H9 (cell line): Measurements from ENCODE around the gene NKAIN2. TPM values are rescaled to one million over a fixed set of nuclear protein-coding genes. Genes with fewer than 3 reads are reported as not detected.

ENCODE experiments used
- DNase-seq: peaks from one replicate; pipeline ENCODE4 v3.0.0-alpha.2; 2017
- H2AFZ ChIP-seq: one replicate; pipeline ENCODE4 v1.6.1; 2013; ENCODE audit warnings: mild to moderate bottlenecking, low read length, control low read depth, moderate library complexity
- H2AK5ac ChIP-seq: 2 replicates; pipeline ENCODE4 v1.6.1; 2013; ENCODE audit warnings: low read length, control low read depth, mixed read lengths; ENCODE audit not compliant: insufficient read length
- H2BK120ac ChIP-seq: one replicate; pipeline ENCODE4 v1.6.1; 2013; ENCODE audit warnings: low read depth, mild to moderate bottlenecking, low read length, control low read depth, inconsistent platforms; ENCODE audit not compliant: poor library complexity, severe bottlenecking
- H2BK12ac ChIP-seq: 2 replicates; pipeline ENCODE4 v1.6.1; 2013; ENCODE audit warnings: low read length, control low read depth, mixed read lengths, low read depth; ENCODE audit not compliant: insufficient read length
- H2BK15ac ChIP-seq: 2 replicates; pipeline ENCODE4 v1.6.1; 2013; ENCODE audit warnings: low read depth, low read length, control low read depth
- H2BK20ac ChIP-seq: one replicate; pipeline ENCODE4 v1.6.1; 2013; ENCODE audit warnings: low read depth, mild to moderate bottlenecking, low read length, control low read depth, inconsistent platforms; ENCODE audit not compliant: poor library complexity, severe bottlenecking
- H2BK5ac ChIP-seq: 2 replicates; pipeline ENCODE4 v1.6.1; 2013; ENCODE audit warnings: low read length, control low read depth, mixed read lengths; ENCODE audit not compliant: insufficient read length
- H3K14ac ChIP-seq: 2 replicates; pipeline ENCODE4 v1.6.1; 2013; ENCODE audit warnings: low read length, control low read depth; ENCODE audit not compliant: insufficient read depth
- H3K18ac ChIP-seq: 2 replicates; pipeline ENCODE4 v1.6.1; 2013; ENCODE audit warnings: low read depth, mild to moderate bottlenecking, mixed read lengths, low read length, control low read depth; ENCODE audit not compliant: insufficient read length
- H3K23ac ChIP-seq: 2 replicates; pipeline ENCODE4 v1.6.1; 2013; ENCODE audit warnings: low read length, control low read depth, mixed read lengths, low read depth; ENCODE audit not compliant: insufficient read length
- H3K23me2 ChIP-seq: 2 replicates; pipeline ENCODE4 v1.6.1; 2013; ENCODE audit warnings: low read depth, mild to moderate bottlenecking, mixed read lengths, low read length, control low read depth; ENCODE audit not compliant: insufficient read length, poor library complexity, severe bottlenecking
- H3K27ac ChIP-seq: 2 replicates; pipeline ENCODE4 v1.5.1; 2013; ENCODE audit warnings: low read length, control low read depth, mixed read lengths, low read depth; ENCODE audit not compliant: insufficient read length
- H3K27me3 ChIP-seq: 2 replicates; pipeline ENCODE4 v1.6.1; 2013; ENCODE audit warnings: low read length, control low read depth, inconsistent platforms; ENCODE audit not compliant: insufficient read depth
- H3K4ac ChIP-seq: 2 replicates; pipeline ENCODE4 v1.6.1; 2013; ENCODE audit warnings: low read depth, mild to moderate bottlenecking, control low read depth, inconsistent platforms, low read length, moderate library complexity
- H3K4me1 ChIP-seq: 2 replicates; pipeline ENCODE4 v1.6.1; 2013; ENCODE audit warnings: low read length, control low read depth, inconsistent platforms; ENCODE audit not compliant: insufficient read depth
- H3K4me2 ChIP-seq: 2 replicates; pipeline ENCODE4 v1.6.1; 2013; ENCODE audit warnings: low read length, control low read depth, mixed read lengths; ENCODE audit not compliant: insufficient read length, insufficient read depth
- H3K56ac ChIP-seq: 2 replicates; pipeline ENCODE4 v1.6.1; 2013; ENCODE audit warnings: low read depth, mild to moderate bottlenecking, mixed read lengths, low read length, control low read depth; ENCODE audit not compliant: insufficient read length
- H3K79me1 ChIP-seq: 2 replicates; pipeline ENCODE4 v1.6.1; 2013; ENCODE audit warnings: low read depth, mild to moderate bottlenecking, moderate library complexity, low read length, control low read depth, inconsistent platforms; ENCODE audit not compliant: insufficient read depth, poor library complexity, severe bottlenecking
- H3K79me2 ChIP-seq: 2 replicates; pipeline ENCODE4 v1.6.1; 2013; ENCODE audit warnings: low read length, control low read depth, inconsistent platforms; ENCODE audit not compliant: insufficient read depth
- H3K9ac ChIP-seq: 2 replicates; pipeline ENCODE4 v1.6.1; 2013; ENCODE audit warnings: low read length, control low read depth, mixed read lengths; ENCODE audit not compliant: insufficient read length; ENCODE audit errors: extremely low read depth
- H3K9me3 ChIP-seq: one replicate; pipeline ENCODE4 v1.6.1; 2013; ENCODE audit warnings: low read depth, low read length, inconsistent platforms; ENCODE audit not compliant: control insufficient read depth
- H3T11ph ChIP-seq: one replicate; pipeline ENCODE4 v1.6.1; 2013; ENCODE audit warnings: mild to moderate bottlenecking, low read length, control low read depth, inconsistent platforms
- H4K20me1 ChIP-seq: one replicate; pipeline ENCODE4 v1.6.1; 2013; ENCODE audit not compliant: control insufficient read depth, insufficient read length, insufficient read depth
- H4K5ac ChIP-seq: 2 replicates; pipeline ENCODE4 v1.6.1; 2013; ENCODE audit warnings: low read depth, mild to moderate bottlenecking, mixed read lengths, low read length, control low read depth; ENCODE audit not compliant: insufficient read length
- H4K8ac ChIP-seq: replicated peaks from 2 replicates; pipeline ENCODE4 v1.6.1; 2013; ENCODE audit warnings: low read length, control low read depth, mixed read lengths, low read depth; ENCODE audit not compliant: insufficient read length
- H4K91ac ChIP-seq: 2 replicates; pipeline ENCODE4 v1.6.1; 2013; ENCODE audit warnings: low read depth, mild to moderate bottlenecking, moderate library complexity, mixed read lengths, low read length, control low read depth; ENCODE audit not compliant: insufficient read length
- H3K27ac Mint-ChIP-seq, 3 experiments: 2 replicates in 2 of 3; 3 replicates in 1 of 3; pipeline ENCODE4 v1.8.0; 2020 to 2021; ENCODE audit warnings: mixed read lengths in 3 of 3, mild to moderate bottlenecking in 1 of 3, moderate library complexity in 1 of 3
- H3K27me3 Mint-ChIP-seq: 2 replicates; pipeline ENCODE4 v1.8.0; 2021; ENCODE audit warnings: low read depth, mild to moderate bottlenecking, moderate library complexity, mixed read lengths
- H3K36me3 Mint-ChIP-seq, 3 experiments: 2 replicates in 2 of 3; 3 replicates in 1 of 3; pipeline ENCODE4 v1.8.0; 2020 to 2021; ENCODE audit warnings: low read depth in 3 of 3, mixed read lengths in 3 of 3; ENCODE audit not compliant: insufficient read depth in 1 of 3
- H3K4me1 Mint-ChIP-seq, 2 experiments: 2 replicates each; pipeline ENCODE4 v1.8.0; 2020; ENCODE audit warnings: mixed read lengths in 2 of 2
- H3K4me3 Mint-ChIP-seq, 2 experiments: 2 replicates in 1 of 2; 3 replicates in 1 of 2; pipeline ENCODE4 v1.8.0; 2020 to 2021; ENCODE audit warnings: mild to moderate bottlenecking in 2 of 2, mixed read lengths in 2 of 2, moderate library complexity in 1 of 2
- H3K9me3 Mint-ChIP-seq, 2 experiments: 2 replicates in 1 of 2; 3 replicates in 1 of 2; pipeline ENCODE4 v1.8.0; 2020; ENCODE audit warnings: mild to moderate bottlenecking in 2 of 2, mixed read lengths in 2 of 2, moderate library complexity in 1 of 2
- total RNA-seq: library from RNA; stranded (reverse); gene quantifications from 2 replicates; pipeline ENCODE4 v1.2.1, GENCODE V29; 2021
- TF ChIP-seq, protein P1 (sequence below): fragments of 200-600 bp; sonication (generic); conservative IDR thresholded peaks from 3 replicates; pipeline ENCODE4 v1.8.0; 2021; ENCODE audit warnings: antibody characterized with exemption, mild to moderate bottlenecking

NKAIN2 gene
- total RNA-seq, 1 experiment from 2014 or later, result 0.17 TPM

DNA sequence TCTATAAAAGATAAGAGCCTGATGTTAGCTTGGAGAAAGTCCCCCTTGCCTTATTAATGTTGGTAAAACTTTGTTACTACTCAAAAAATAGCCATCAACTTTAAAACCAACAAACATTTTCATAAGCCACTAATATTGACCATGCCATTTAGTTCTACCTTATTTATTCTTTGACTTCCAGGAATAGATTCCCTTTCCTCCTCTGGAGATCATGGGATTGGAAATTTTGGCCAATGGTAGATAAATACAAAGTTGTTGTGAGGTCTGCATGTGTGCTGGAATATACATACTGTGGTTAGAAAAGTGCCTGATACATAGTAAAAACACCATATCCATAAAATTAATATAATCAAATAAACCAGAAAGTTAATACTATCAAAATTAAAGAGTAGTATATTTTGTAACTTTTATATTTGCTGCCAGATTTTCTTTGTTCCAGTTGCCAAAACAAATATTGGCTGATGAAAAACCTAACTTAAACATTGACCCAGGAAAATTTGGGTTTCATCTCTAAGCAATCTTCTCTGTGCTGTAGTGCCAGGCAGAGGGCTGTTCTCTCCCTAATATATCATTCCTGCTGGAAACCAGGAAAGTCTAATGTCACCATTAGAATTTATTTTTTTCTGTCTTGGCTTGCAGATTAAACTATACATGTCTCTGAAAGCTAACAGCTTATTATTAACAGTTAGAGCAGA lies 169.1 kb downstream of the NKAIN2 start:
- no peak overlapping the region for H2BK15ac ChIP-seq
- H3K4me1 ChIP-seq, result peaks cover 3% of the 10 kb centered on the region; the same call in 1 of the 2 replicates
- DNase-seq, result no peak
- H3K9me3 ChIP-seq, result no peaks in the 10 kb centered on the region
- Mint-ChIP-seq H3K4me3 (no peak overlapping the region), H3K36me3 (no peaks in the 10 kb centered on the region), H3K4me1 (peaks cover 12 to 14% of the 10 kb centered on the region in 2 experiments), H3K27ac (no peak overlapping the region), H3K27me3 (no peaks in the 10 kb centered on the region), H3K9me3 (no peaks in the 10 kb centered on the region)
- H2BK12ac ChIP-seq, result no peak overlapping the region
- H3K4ac ChIP-seq, result no peak overlapping the region
- H3K23ac ChIP-seq, result no peak overlapping the region
- H3K4me2 ChIP-seq, result no peak overlapping the region
- H3T11ph ChIP-seq, result no peak overlapping the region
- TF ChIP-seq, protein P1, sequence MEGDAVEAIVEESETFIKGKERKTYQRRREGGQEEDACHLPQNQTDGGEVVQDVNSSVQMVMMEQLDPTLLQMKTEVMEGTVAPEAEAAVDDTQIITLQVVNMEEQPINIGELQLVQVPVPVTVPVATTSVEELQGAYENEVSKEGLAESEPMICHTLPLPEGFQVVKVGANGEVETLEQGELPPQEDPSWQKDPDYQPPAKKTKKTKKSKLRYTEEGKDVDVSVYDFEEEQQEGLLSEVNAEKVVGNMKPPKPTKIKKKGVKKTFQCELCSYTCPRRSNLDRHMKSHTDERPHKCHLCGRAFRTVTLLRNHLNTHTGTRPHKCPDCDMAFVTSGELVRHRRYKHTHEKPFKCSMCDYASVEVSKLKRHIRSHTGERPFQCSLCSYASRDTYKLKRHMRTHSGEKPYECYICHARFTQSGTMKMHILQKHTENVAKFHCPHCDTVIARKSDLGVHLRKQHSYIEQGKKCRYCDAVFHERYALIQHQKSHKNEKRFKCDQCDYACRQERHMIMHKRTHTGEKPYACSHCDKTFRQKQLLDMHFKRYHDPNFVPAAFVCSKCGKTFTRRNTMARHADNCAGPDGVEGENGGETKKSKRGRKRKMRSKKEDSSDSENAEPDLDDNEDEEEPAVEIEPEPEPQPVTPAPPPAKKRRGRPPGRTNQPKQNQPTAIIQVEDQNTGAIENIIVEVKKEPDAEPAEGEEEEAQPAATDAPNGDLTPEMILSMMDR, result no peak
- no peaks in the 10 kb centered on the region for H3K79me1 ChIP-seq
- H4K91ac ChIP-seq, result no peak overlapping the region
- no peak overlapping the region for H3K56ac ChIP-seq
- no peak overlapping the region for H2AFZ ChIP-seq
- no peaks in the 10 kb centered on the region for H3K27me3 ChIP-seq
- H2BK120ac ChIP-seq, result no peak overlapping the region
- H2BK20ac ChIP-seq, result no peak overlapping the region
- no peak overlapping the region for H3K18ac ChIP-seq
- H2AK5ac ChIP-seq, result no peak overlapping the region
- no peaks in the 10 kb centered on the region for H3K23me2 ChIP-seq
- H3K9ac ChIP-seq, result no peak overlapping the region
- H3K27ac ChIP-seq, result no peak overlapping the region
- H2BK5ac ChIP-seq, result no peak overlapping the region
- H3K14ac ChIP-seq, result no peak overlapping the region
- no peak overlapping the region for H4K5ac ChIP-seq
- no peaks in the 10 kb centered on the region for H3K79me2 ChIP-seq
- H4K20me1 ChIP-seq, result no peaks in the 10 kb centered on the region
- H4K8ac ChIP-seq, result no peak overlapping the region
